Measurements from ENCODE around the gene HRAS.

DNA sequence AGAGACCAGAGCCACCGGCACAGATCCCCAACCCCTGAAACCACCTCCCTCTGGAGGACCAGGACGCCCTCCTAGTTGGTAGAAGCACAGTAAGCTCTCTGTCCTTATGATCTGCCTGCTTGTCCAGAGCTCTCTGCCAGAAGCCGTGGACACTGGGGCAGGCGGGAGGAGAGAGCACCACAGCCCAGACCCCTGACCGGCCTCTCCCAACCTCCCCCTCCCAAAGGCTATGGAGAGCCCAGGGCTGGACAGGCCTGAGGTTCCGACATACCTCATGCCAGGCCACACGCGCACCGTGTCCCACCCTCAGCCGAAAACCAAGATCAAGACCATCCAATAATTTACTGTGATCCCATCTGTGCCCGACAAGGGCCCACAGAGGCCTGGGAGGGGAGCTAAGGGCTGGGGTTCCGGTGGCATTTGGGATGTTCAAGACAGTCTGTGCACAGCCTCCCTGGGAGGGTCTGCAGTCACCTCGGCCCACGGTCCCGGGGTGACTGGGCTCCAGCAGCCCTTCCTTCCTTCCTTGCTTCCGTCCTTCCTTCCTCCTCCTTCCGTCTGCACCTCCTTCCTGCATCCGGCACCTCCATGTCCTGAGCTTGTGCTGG is 3.4 kb downstream of the HRAS start:
- TF ChIP-seq, protein P1, sequence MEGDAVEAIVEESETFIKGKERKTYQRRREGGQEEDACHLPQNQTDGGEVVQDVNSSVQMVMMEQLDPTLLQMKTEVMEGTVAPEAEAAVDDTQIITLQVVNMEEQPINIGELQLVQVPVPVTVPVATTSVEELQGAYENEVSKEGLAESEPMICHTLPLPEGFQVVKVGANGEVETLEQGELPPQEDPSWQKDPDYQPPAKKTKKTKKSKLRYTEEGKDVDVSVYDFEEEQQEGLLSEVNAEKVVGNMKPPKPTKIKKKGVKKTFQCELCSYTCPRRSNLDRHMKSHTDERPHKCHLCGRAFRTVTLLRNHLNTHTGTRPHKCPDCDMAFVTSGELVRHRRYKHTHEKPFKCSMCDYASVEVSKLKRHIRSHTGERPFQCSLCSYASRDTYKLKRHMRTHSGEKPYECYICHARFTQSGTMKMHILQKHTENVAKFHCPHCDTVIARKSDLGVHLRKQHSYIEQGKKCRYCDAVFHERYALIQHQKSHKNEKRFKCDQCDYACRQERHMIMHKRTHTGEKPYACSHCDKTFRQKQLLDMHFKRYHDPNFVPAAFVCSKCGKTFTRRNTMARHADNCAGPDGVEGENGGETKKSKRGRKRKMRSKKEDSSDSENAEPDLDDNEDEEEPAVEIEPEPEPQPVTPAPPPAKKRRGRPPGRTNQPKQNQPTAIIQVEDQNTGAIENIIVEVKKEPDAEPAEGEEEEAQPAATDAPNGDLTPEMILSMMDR (IDR thresholded peaks at IDR 0.05; ENCODE audit: extremely low read depth in 1 of 2, insufficient read depth in 1 of 2, low read depth in 1 of 2, low read length in 2 of 2): no peak
- no peak for TF ChIP-seq POLR2A (IDR thresholded peaks at IDR 0.05; ENCODE audit: low read depth, low read length)
- TF ChIP-seq, protein P2, sequence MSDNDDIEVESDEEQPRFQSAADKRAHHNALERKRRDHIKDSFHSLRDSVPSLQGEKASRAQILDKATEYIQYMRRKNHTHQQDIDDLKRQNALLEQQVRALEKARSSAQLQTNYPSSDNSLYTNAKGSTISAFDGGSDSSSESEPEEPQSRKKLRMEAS (IDR thresholded peaks at IDR 0.05; ENCODE audit: insufficient read depth, insufficient read length): no peak
- no peak for TF ChIP-seq GATA2 (IDR thresholded peaks at IDR 0.05; ENCODE audit: insufficient read depth, insufficient read length, low read depth, low read length)
- no peak for TF ChIP-seq MYC (IDR thresholded peaks at IDR 0.05; ENCODE audit: low read depth, low read length)
- no peak for TF ChIP-seq EZH2 (IDR thresholded peaks at IDR 0.05; ENCODE audit: borderline replicate concordance, low read depth, low read length, severe bottlenecking)
- TF ChIP-seq POLR2AphosphoS5 (IDR thresholded peaks at IDR 0.05; ENCODE audit: insufficient read depth, low read depth, low read length): no peak
- no peak for TF ChIP-seq FOS (IDR thresholded peaks at IDR 0.05; ENCODE audit: borderline replicate concordance, insufficient read depth, low read length)
- no peak for TF ChIP-seq JUN (IDR thresholded peaks at IDR 0.05; ENCODE audit: borderline replicate concordance, insufficient read depth, insufficient read length, low read depth)

Measured in endothelial cell of umbilical vein (primary cell).